ENCODE results near the gene ZCCHC13.
"Not testable (repeated sequence)": the region's sequence is repeated elsewhere in the genome, so short reads cannot be mapped to it uniquely, and the experiment has no call there.

ZCCHC13 gene

GRCh38 chrX:74325130-74326059, 21.4 kb downstream of the ZCCHC13 start:
- no peak for DNase-seq

GRCh38 chrX:74338852-74339251, 34.9 kb downstream of the ZCCHC13 start:
- DNase-seq, result no peak

GRCh38 chrX:74340051-74340450, 36.1 kb downstream of the ZCCHC13 start:
- DNase-seq, result no peak

- not testable (repeated sequence) for DNase-seq
These were observed 38.2 kb downstream of the ZCCHC13 start for GRCh38 chrX:74342211-74342610.

GRCh38 chrX:74343343-74344279, 39.6 kb downstream of the ZCCHC13 start:
- DNase-seq, result peak in 1 of 2 experiments; percentile 8

GRCh38 chrX:74344280-74344622, 40.3 kb downstream of the ZCCHC13 start:
- no peak for DNase-seq

GRCh38 chrX:74346088-74346487, 42.1 kb downstream of the ZCCHC13 start:
- no peak for DNase-seq

GRCh38 chrX:74349387-74349786, 45.4 kb downstream of the ZCCHC13 start:
- no peak for DNase-seq

GRCh38 chrX:74351760-74352159, 47.8 kb downstream of the ZCCHC13 start:
- DNase-seq, result no peak

- DNase-seq, result no peak
These were observed 50.0 kb downstream of the ZCCHC13 start for GRCh38 chrX:74353984-74354383.

All from cerebellar nuclear complex (tissue), 1 donor.